Right lobe of liver (tissue), 6 donors: ENCODE data around the gene ITSN1. TPM values are rescaled to one million over a fixed set of nuclear protein-coding genes. Genes with fewer than 3 reads are reported as not detected.

Experiments
- ATAC-seq, 4 donors: fragments of 200-7000 bp; cut with Tn5 transposase; one replicate each; pipeline ENCODE4 v1.9.1; 2020; ENCODE audit warnings: mild to moderate bottlenecking in 4 of 4, moderate library complexity in 4 of 4
- DNase-seq, 3 donors: peaks; one replicate each; pipeline ENCODE4 v3.0.0-alpha.2; 2020
- H3K27ac ChIP-seq, 3 donors: fragments of 200-600 bp; one replicate each; pipeline ENCODE4 v1.8.0; 2022
- H3K27me3 ChIP-seq, 2 donors: fragments of 200-600 bp; one replicate each; pipeline ENCODE4 v1.8.0; 2022
- H3K36me3 ChIP-seq, 4 donors: fragments of 200-600 bp; sonication (generic) in 1 of 4; one replicate each; pipeline versions ENCODE4 v1.5.1 to v1.8.0; 2017 to 2022; ENCODE audit warnings: control low read depth in 1 of 4
- H3K4me1 ChIP-seq, 4 donors: fragments of 200-600 bp; sonication (generic) in 1 of 4; one replicate each; pipeline versions ENCODE4 v1.5.1 to v1.8.0; 2017 to 2022; ENCODE audit warnings: control low read depth in 1 of 4
- H3K4me3 ChIP-seq, 3 donors: fragments of 200-600 bp; one replicate each; pipeline ENCODE4 v1.8.0; 2022
- H3K9me3 ChIP-seq, 4 donors: fragments of 200-600 bp; sonication (generic) in 1 of 4; one replicate each; pipeline versions ENCODE4 v1.5.1 to v1.8.0; 2017 to 2022; ENCODE audit warnings: control low read depth in 1 of 4
- CTCF ChIP-seq, 4 donors: fragments of 200-600 bp in 3 of 4; fragments of 450-650 bp in 1 of 4; IDR thresholded peaks; one replicate each; pipeline versions ENCODE4 v1.5.1 to v1.8.0; 2016 to 2022; ENCODE audit warnings: antibody characterized with exemption in 4 of 4, mild to moderate bottlenecking in 2 of 4
- POLR2A ChIP-seq: fragments of 450-650 bp; IDR thresholded peaks from one replicate; pipeline ENCODE4 v1.6.1; 2017; ENCODE audit warnings: antibody characterized with exemption, mild to moderate bottlenecking
- WGBS: methylation state at CpG from one replicate; pipeline ENCODE4 v1.1.6; 2018; ENCODE audit warnings: low coverage, low lambda C conversion rate; ENCODE audit not compliant: insufficient coverage; ENCODE audit errors: missing lambda C conversion rate; 5-methylcytosine and 5-hydroxymethylcytosine counted together
- intact Hi-C, 2 donors: fragments of 100-400 bp; cut with DNase I; formaldehyde crosslinking; loops; one replicate each; pipeline versions ENCODE4 v1.11.2 to v1.14.1; 2022
- total RNA-seq, 6 experiments: library from RNA; depleted of rRNA in 2 of 6; stranded (reverse); fragments of >200 nt in 2 of 6; fragmentation: NEBNext Ultra II Directional in 3 of 6; extraction: Animal tissue kit (Norgen Biotek cat#: 25700) in 3 of 6; gene quantifications; one replicate each; pipeline versions ENCODE4 v1.1.0 to v1.2.4, GENCODE V29; 2016 to 2023
- donor health status: DM: no; HTN: yes; CAD: no.
- donor health status: DM: no; HTN: no; CAD: no.
- donor health status: DM: no; HTN: no; CAD: no.
- donor health status: DM: no; HTN: yes; CAD: no.
- donor health status: DM: no; HTN: yes; CAD: no.

ITSN1 gene
- total RNA-seq, 6 experiments from 2014 or later = 27.8 to 63.1 (median 33.8) TPM

- DNase-seq (no peak), ATAC-seq (no peak)
- intact Hi-C loops = no loop called here
- TF ChIP-seq POLR2A (no peak), CTCF (IDR thresholded peaks at IDR 0.05) (no peak)
- no peaks in the 10 kb centered on the region for H3K4me1 ChIP-seq
- WGBS = 86% methylated on average over 12 of the region's 12 CpGs
- no peaks in the 10 kb centered on the region for H3K27me3 ChIP-seq
- H3K4me3 ChIP-seq = no peak overlapping the region
- no peak overlapping the region for H3K27ac ChIP-seq
- no peaks in the 10 kb centered on the region for H3K36me3 ChIP-seq
- no peaks in the 10 kb centered on the region for H3K9me3 ChIP-seq
Observed at GRCh38 chr21:33883118-33883517, 240.8 kb downstream of the ITSN1 start.

GRCh38 chr21:33884376-33885171, 242.3 kb downstream of the ITSN1 start:
- Histone ChIP-seq H3K36me3 (no peaks in the 10 kb centered on the region), H3K27ac (no peak overlapping the region), H3K4me3 (no peak overlapping the region), H3K4me1 (no peaks in the 10 kb centered on the region), H3K9me3 (no peaks in the 10 kb centered on the region), H3K27me3 (no peaks in the 10 kb centered on the region)
- intact Hi-C loops = no loop called here
- 83% methylated on average over 20 of the region's 20 CpGs for WGBS
- DNase-seq = no peak
- no peak for TF ChIP-seq CTCF (IDR thresholded peaks at IDR 0.05)
- TF ChIP-seq POLR2A = no peak
- ATAC-seq = no peak

- ATAC-seq (no peak), DNase-seq (no peak)
- Histone ChIP-seq H3K4me3 (no peak overlapping the region), H3K9me3 (no peaks in the 10 kb centered on the region), H3K27me3 (no peaks in the 10 kb centered on the region), H3K36me3 (no peaks in the 10 kb centered on the region), H3K4me1 (no peaks in the 10 kb centered on the region), H3K27ac (no peak overlapping the region)
- intact Hi-C loops = no loop called here
- 91% methylated on average over 7 of the region's 7 CpGs for WGBS
- TF ChIP-seq CTCF (IDR thresholded peaks at IDR 0.05) = no peak
- no peak for TF ChIP-seq POLR2A
Observed at GRCh38 chr21:33885172-33885514, 242.8 kb downstream of the ITSN1 start.

GRCh38 chr21:33886321-33886720, 244.0 kb downstream of the ITSN1 start:
- Histone ChIP-seq H3K27me3 (no peaks in the 10 kb centered on the region), H3K4me1 (no peaks in the 10 kb centered on the region), H3K27ac (no peak overlapping the region), H3K4me3 (no peak overlapping the region), H3K36me3 (no peaks in the 10 kb centered on the region), H3K9me3 (no peaks in the 10 kb centered on the region)
- intact Hi-C loops = no loop called here
- TF ChIP-seq CTCF (IDR thresholded peaks at IDR 0.05) = no peak
- no peak for TF ChIP-seq POLR2A
- ATAC-seq (no peak), DNase-seq (no peak)
- WGBS = 70% methylated on average over 2 of the region's 11 CpGs
